Measurements from ENCODE around the gene FILIP1L.

GRCh38 chr3:99879275-99879674 lies 235.0 kb downstream of the FILIP1L start:
- TF ChIP-seq REST (IDR thresholded peaks at IDR 0.05; ENCODE audit: low read depth) (no peak), MAX (IDR thresholded peaks at IDR 0.05) (no peak), TCF12 (IDR thresholded peaks at IDR 0.05; ENCODE audit: low read depth) (no peak), CREB1 (IDR thresholded peaks at IDR 0.05; ENCODE audit: low read depth) (no peak)
